Measurements from ENCODE around the gene RAB1A. TPM values are rescaled to one million over a fixed set of nuclear protein-coding genes. Genes with fewer than 3 reads are reported as not detected.

RAB1A gene
- polyA plus RNA-seq, 1 donor (not counting 4 experiments of a cell fraction or from before 2014, with no cell fraction given), result 274 TPM

- H3K9me3 ChIP-seq (ENCODE audit: control insufficient read depth, low read depth, low read length), result no peaks in the 10 kb centered on the region
- DNase-seq (ENCODE audit: low read depth, low spot score), result no peak
- TF ChIP-seq EZH2 (IDR thresholded peaks at IDR 0.05; ENCODE audit: low read length), result no peak
- TF ChIP-seq, protein P1, sequence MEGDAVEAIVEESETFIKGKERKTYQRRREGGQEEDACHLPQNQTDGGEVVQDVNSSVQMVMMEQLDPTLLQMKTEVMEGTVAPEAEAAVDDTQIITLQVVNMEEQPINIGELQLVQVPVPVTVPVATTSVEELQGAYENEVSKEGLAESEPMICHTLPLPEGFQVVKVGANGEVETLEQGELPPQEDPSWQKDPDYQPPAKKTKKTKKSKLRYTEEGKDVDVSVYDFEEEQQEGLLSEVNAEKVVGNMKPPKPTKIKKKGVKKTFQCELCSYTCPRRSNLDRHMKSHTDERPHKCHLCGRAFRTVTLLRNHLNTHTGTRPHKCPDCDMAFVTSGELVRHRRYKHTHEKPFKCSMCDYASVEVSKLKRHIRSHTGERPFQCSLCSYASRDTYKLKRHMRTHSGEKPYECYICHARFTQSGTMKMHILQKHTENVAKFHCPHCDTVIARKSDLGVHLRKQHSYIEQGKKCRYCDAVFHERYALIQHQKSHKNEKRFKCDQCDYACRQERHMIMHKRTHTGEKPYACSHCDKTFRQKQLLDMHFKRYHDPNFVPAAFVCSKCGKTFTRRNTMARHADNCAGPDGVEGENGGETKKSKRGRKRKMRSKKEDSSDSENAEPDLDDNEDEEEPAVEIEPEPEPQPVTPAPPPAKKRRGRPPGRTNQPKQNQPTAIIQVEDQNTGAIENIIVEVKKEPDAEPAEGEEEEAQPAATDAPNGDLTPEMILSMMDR (optimal IDR thresholded peaks at IDR 0.05 in 1 of 3, IDR thresholded peaks at IDR 0.05 in 1 of 3, conservative IDR thresholded peaks at IDR 0.05 in 1 of 3; ENCODE audit: extremely low read depth in 1 of 3, insufficient read depth in 2 of 3, low read length in 3 of 3), result no peak
- no peak overlapping the region for H3K4me2 ChIP-seq (ENCODE audit: control insufficient read depth, extremely low read depth, insufficient read depth, low read depth, low read length)
- no peak overlapping the region for H3K9ac ChIP-seq (ENCODE audit: control insufficient read depth, extremely low read depth, insufficient read depth, low read length)
- H3K4me1 ChIP-seq (ENCODE audit: control insufficient read depth, extremely low read depth, insufficient read depth, low read length), result peaks cover 4% of the 10 kb centered on the region
- no peaks in the 10 kb centered on the region for H4K20me1 ChIP-seq (ENCODE audit: control insufficient read depth, extremely low read depth, insufficient read depth, low read length)
- H2AFZ ChIP-seq (ENCODE audit: control insufficient read depth, low read length), result no peak overlapping the region
- dilution Hi-C loops (cut with MboI; ENCODE audit: extremely low pct_ligation_motif_present, low sequenced_read_pairs), result loop anchor here (25.0 kb wide), 1 partner anchor 132 kb away; no protein-coding TSS in a partner anchor
- no peaks in the 10 kb centered on the region for H3K27me3 ChIP-seq (ENCODE audit: control insufficient read depth, extremely low read depth, insufficient read depth, low read length)
- H3K79me2 ChIP-seq (ENCODE audit: control insufficient read depth, insufficient read depth, low read length), result no peaks in the 10 kb centered on the region
- no peaks in the 10 kb centered on the region for H3K36me3 ChIP-seq (ENCODE audit: control insufficient read depth in 2 of 2, extremely low read depth in 1 of 2, insufficient read depth in 2 of 2, low read length in 2 of 2)
- H3K27ac ChIP-seq (ENCODE audit: control insufficient read depth, insufficient read depth, low read length), result no peak overlapping the region
- no peak for FAIRE-seq
- no peaks in the 10 kb centered on the region for H3K9me1 ChIP-seq (ENCODE audit: control insufficient read depth, extremely low read depth, insufficient read depth, low read length)
- no peak overlapping the region for H3K4me3 ChIP-seq (ENCODE audit: control insufficient read depth in 2 of 3, extremely low read depth in 1 of 3, insufficient read depth in 2 of 3, low read depth in 1 of 3, low read length in 3 of 3)
These were observed 85.7 kb downstream of the RAB1A start for GRCh38 chr2:65044097-65044735.

DNA sequence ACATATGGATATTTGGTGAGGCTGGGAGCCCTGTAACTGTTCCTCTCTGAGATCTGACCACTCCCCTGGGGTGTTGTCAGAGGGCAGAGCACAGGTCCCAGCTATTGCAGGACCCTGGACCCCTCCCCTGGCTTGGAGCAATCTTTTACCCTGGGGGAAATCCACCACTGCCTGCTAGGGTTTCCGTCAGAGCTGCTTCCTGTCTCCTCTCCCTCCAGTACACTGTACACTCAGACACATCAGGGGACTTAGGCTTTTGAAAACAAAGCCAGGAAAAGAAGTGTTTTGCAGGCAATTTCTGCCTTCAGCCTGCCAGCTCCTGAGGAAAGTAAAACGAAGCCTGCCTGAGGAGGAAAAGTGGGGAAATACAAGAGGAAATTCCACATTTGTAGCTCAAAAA is 86.9 kb downstream of the RAB1A start:
- Histone ChIP-seq H3K4me3 (ENCODE audit: control insufficient read depth in 2 of 3, extremely low read depth in 1 of 3, insufficient read depth in 2 of 3, low read depth in 1 of 3, low read length in 3 of 3) (no peak overlapping the region), H3K27me3 (ENCODE audit: control insufficient read depth, extremely low read depth, insufficient read depth, low read length) (no peaks in the 10 kb centered on the region), H3K9me1 (ENCODE audit: control insufficient read depth, extremely low read depth, insufficient read depth, low read length) (no peaks in the 10 kb centered on the region), H3K9me3 (ENCODE audit: control insufficient read depth, low read depth, low read length) (no peaks in the 10 kb centered on the region), H3K79me2 (ENCODE audit: control insufficient read depth, insufficient read depth, low read length) (no peaks in the 10 kb centered on the region), H2AFZ (ENCODE audit: control insufficient read depth, low read length) (no peak overlapping the region), H3K27ac (ENCODE audit: control insufficient read depth, insufficient read depth, low read length) (no peak overlapping the region), H4K20me1 (ENCODE audit: control insufficient read depth, extremely low read depth, insufficient read depth, low read length) (no peaks in the 10 kb centered on the region), H3K36me3 (ENCODE audit: control insufficient read depth in 2 of 2, extremely low read depth in 1 of 2, insufficient read depth in 2 of 2, low read length in 2 of 2) (no peaks in the 10 kb centered on the region), H3K9ac (ENCODE audit: control insufficient read depth, extremely low read depth, insufficient read depth, low read length) (no peak overlapping the region), H3K4me1 (ENCODE audit: control insufficient read depth, extremely low read depth, insufficient read depth, low read length) (peaks cover 4% of the 10 kb centered on the region), H3K4me2 (ENCODE audit: control insufficient read depth, extremely low read depth, insufficient read depth, low read depth, low read length) (no peak overlapping the region)
- DNase-seq (ENCODE audit: low read depth, low spot score) (no peak), FAIRE-seq (no peak)
- dilution Hi-C loops (cut with MboI; ENCODE audit: extremely low pct_ligation_motif_present, low sequenced_read_pairs), result loop anchor here (25.0 kb wide), 1 partner anchor 131 kb away; no protein-coding TSS in a partner anchor
- TF ChIP-seq EZH2 (IDR thresholded peaks at IDR 0.05; ENCODE audit: low read length), result no peak
- TF ChIP-seq, protein P1 (optimal IDR thresholded peaks at IDR 0.05 in 1 of 3, IDR thresholded peaks at IDR 0.05 in 1 of 3, conservative IDR thresholded peaks at IDR 0.05 in 1 of 3; ENCODE audit: extremely low read depth in 1 of 3, insufficient read depth in 2 of 3, low read length in 3 of 3), result no peak
